ENCODE data around the gene ZC3HAV1L. TPM values are rescaled to one million over a fixed set of nuclear protein-coding genes. Genes with fewer than 3 reads are reported as not detected.
"Not testable (repeated sequence)": the region's sequence is repeated elsewhere in the genome, so short reads cannot be mapped to it uniquely, and the experiment has no call there.

The ZC3HAV1L gene
- total and polyA plus RNA-seq, 7 experiments from 2014 or later, result 0.13 to 26.7 (median 0.59) TPM; not detected in 1

DNA sequence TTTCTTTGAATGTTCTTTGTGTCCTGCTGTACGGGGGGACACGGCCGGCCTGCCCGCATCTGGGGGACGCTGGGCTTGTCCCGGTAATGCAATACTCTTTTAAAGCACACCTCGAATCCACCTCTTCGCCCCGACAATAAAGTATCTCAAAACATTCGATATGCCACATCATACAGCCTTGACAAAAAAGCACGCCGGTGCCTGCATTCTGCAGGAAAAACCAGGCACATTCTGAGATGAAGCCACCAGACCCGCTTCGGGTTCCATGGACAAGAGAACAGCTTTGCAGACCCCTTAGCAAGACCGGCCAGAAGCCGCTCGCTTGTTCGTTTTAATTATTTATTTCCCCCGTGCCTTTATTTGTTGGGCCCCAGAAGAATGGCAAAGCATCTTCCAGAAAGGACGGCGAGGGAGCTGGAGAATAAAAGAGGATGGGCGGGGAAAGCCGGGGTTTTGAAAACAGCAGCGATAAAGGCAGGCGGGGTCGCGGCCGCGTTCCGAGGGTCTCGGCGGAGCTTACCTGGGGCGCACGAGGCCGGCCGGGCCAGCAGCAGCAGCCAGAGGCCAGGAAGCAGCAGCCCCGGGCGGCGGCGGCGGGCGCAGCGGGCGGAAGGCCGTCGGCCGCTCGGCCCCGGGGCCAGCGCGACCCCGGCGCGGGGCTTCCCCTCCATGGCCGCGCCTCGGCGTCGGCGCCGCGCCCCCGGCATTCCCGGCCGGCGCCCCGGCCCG is 55.1 kb downstream of the ZC3HAV1L start:
- Histone ChIP-seq H3K4me1 (ENCODE audit: control insufficient read depth in 2 of 2, insufficient read depth in 2 of 2, low read length in 2 of 2) (peaks cover 5 to 6% of the 10 kb centered on the region in 2 donors), H3K27ac (ENCODE audit: low read depth, low read length) (no peak overlapping the region), H3K36me3 (ENCODE audit: control insufficient read depth in 2 of 3, insufficient read depth in 3 of 3, low read length in 3 of 3) (no peaks in the 10 kb centered on the region), H3K9me3 (ENCODE audit: control insufficient read depth in 2 of 3, low read length in 3 of 3) (no peaks in the 10 kb centered on the region), H3K27me3 (ENCODE audit: control insufficient read depth in 2 of 2, insufficient read depth in 2 of 2, low read length in 2 of 2) (peaks cover 10 to 13% of the 10 kb centered on the region in 2 donors), H3K4me3 (ENCODE audit: low read length) (peak overlapping the region; percentile 37)
- peak overlapping the region; percentile 83 to 98 (median 90) for H3K4me3 Mint-ChIP-seq
- peaks cover 25 to 46% (median 35%) of the 10 kb centered on the region in 5 donors for H3K27me3 Mint-ChIP-seq
- no peak for ATAC-seq
- POLR2A ChIA-PET, result interaction anchor here (1.1 kb wide), 1 partner anchor 94 kb away, joined by 6 read pairs; no protein-coding TSS in a partner anchor
- H3K36me3 Mint-ChIP-seq, result no peaks in the 10 kb centered on the region
- no peaks in the 10 kb centered on the region for H3K9me3 Mint-ChIP-seq
- DNase-seq, result peak in 4 of 9 donors; percentile 7 to 21 (median 16)
- peak overlapping the region in 7 of 9 donors; percentile 12 to 82 (median 63) for H3K27ac Mint-ChIP-seq
- CTCF ChIA-PET, result interaction anchor here (1.1 to 3.4 kb wide), 2 partner anchors 13 to 95 kb away, joined by 3 to 29 read pairs; no protein-coding TSS in a partner anchor
- intact Hi-C loops (cut with micrococcal nuclease), result loop anchor here (1.0 to 5.0 kb wide), 5 partner anchors 77 to 520 kb away; partner anchors contain the start of gene TRIM24 (in 1 of the 2)
- peaks cover 10 to 18% (median 13%) of the 10 kb centered on the region in 7 donors for H3K4me1 Mint-ChIP-seq

DNA sequence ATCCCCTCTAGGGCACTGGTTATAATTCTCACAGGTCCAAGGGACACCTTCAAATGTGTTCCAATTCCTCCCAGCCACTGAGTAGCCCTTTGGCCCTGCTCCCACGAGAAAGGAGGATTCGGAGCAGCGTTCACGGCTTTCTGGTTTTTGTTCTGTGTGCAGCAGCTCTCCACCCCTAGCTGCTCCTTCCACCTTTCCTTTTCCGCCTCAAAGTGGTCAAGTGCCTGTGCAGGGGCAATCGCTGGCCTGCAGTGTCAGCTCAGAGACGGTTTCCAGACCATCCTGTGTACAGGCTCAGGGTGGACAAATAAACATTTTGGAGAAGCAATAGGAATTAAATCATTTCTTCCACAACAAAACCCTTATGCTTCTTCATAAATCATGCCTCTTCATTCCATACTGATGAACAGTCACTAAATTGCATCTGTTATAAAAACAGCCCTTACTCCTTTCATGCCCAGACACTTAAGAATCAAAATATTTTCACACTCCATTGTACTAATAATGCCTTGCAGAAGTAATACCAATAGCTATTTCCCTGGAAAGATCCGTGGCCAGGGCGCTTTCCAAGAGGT is 55.8 kb downstream of the ZC3HAV1L start:
- Histone ChIP-seq H3K36me3 (ENCODE audit: control insufficient read depth in 2 of 3, insufficient read depth in 3 of 3, low read length in 3 of 3) (no peaks in the 10 kb centered on the region), H3K27me3 (ENCODE audit: control insufficient read depth in 2 of 2, insufficient read depth in 2 of 2, low read length in 2 of 2) (peaks cover 10 to 13% of the 10 kb centered on the region in 2 donors), H3K27ac (ENCODE audit: low read depth, low read length) (no peak overlapping the region), H3K4me1 (ENCODE audit: control insufficient read depth in 2 of 2, insufficient read depth in 2 of 2, low read length in 2 of 2) (peaks cover 5 to 6% of the 10 kb centered on the region in 2 donors), H3K9me3 (ENCODE audit: control insufficient read depth in 2 of 3, low read length in 3 of 3) (no peaks in the 10 kb centered on the region), H3K4me3 (ENCODE audit: low read length) (no peak overlapping the region)
- Mint-ChIP-seq H3K27ac (peak overlapping the region in 5 of 9 donors; percentile 12 to 82 (median 63)), H3K4me1 (peaks cover 10 to 18% (median 13%) of the 10 kb centered on the region in 7 donors), H3K4me3 (peak overlapping the region; percentile 83 to 98 (median 90)), H3K9me3 (no peaks in the 10 kb centered on the region), H3K36me3 (no peaks in the 10 kb centered on the region), H3K27me3 (peaks cover 25 to 47% (median 35%) of the 10 kb centered on the region in 5 donors)
- intact Hi-C loops (cut with micrococcal nuclease), result loop anchor here in 1 of 2 donors (2.0 to 5.0 kb wide), 3 partner anchors 78 to 519 kb away; partner anchors contain the start of gene TRIM24
- ChIA-PET CTCF (interaction anchor here (1.1 to 3.4 kb wide), 2 partner anchors 12 to 94 kb away, joined by 3 to 29 read pairs; no protein-coding TSS in a partner anchor), POLR2A (interaction anchor here (1.1 kb wide), 1 partner anchor 93 kb away, joined by 6 read pairs; no protein-coding TSS in a partner anchor)
- no peak for ATAC-seq
- no peak for DNase-seq

DNA sequence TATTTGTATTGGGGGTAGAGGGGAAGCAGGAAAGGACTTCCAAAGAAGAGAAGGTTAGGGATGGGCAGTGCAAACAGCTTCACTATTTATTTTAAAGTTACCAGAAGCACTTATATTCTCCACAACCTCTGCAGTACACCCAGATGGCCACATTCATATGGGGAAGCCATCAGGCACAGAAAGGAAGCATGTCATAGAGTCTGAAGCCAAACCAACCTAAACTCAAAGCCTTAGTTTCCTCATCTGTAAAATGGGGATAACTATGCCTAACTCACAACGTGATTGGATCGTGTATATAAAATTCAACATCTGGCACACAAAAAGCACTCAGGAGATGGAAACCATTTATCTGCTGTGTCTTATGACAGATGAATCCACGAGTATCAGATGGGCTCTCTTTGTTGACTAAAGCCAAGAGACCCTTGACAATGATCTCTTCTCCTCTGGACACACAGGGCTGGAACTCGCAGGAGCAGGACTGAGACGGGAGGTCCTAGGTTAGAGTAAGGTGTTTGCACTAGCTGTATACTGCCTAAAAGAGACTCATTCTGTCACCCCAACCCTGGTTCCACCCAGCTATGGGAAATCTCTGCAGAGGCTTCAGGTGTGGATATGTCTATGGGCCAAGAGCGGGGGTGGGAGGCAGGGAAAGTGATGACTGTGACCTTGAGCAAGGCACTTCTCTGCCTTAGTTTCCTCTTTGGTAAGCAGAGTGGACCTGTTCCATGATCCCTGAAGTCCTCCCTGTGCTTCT is 56.4 kb downstream of the ZC3HAV1L start:
- Mint-ChIP-seq H3K27me3 (peaks cover 25 to 48% (median 35%) of the 10 kb centered on the region in 5 donors), H3K27ac (no peak overlapping the region)

DNA sequence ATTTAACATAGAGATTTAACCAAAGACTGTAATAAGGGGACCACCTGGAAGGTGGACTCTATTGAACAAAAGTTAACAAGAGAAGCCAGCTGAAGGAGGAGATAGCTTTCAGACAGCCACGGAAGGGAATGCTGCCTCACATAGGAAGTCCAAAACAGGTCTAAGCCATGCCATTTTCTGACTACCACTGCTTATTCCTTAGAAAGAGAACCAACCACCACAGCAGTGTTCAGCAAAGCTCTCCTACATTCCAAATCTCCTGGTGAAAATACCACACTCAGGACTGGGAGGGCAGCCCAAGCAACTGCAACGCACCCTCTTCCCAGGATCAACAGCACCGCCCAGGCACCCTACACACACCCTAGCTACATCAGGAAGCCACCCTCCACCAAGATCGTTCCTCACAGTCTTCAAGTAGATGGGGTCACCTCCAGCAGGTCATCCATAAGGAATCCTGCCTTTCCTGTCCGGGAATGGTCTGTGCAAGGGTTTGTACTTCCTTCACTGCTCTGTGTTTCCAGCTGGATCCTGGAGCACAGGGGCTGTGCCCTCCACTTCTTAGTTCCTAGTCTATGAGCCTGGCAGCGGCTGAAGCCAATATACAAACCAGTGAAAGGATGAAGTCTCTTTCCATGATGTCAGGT is 57.2 kb downstream of the ZC3HAV1L start:
- Mint-ChIP-seq H3K27me3 (peaks cover 25 to 48% (median 35%) of the 10 kb centered on the region in 5 donors), H3K9me3 (no peaks in the 10 kb centered on the region), H3K36me3 (no peaks in the 10 kb centered on the region), H3K4me3 (no peak overlapping the region), H3K27ac (no peak overlapping the region), H3K4me1 (peaks cover 10 to 18% (median 13%) of the 10 kb centered on the region in 7 donors)
- ChIA-PET CTCF (no interaction called here), POLR2A (interaction anchor here (0.8 kb wide), 1 partner anchor 92 kb away, joined by 3 read pairs; no protein-coding TSS in a partner anchor)
- Histone ChIP-seq H3K27me3 (ENCODE audit: control insufficient read depth in 2 of 2, insufficient read depth in 2 of 2, low read length in 2 of 2) (peaks cover 10 to 13% of the 10 kb centered on the region in 2 donors), H3K9me3 (ENCODE audit: control insufficient read depth in 2 of 3, low read length in 3 of 3) (no peaks in the 10 kb centered on the region), H3K4me3 (ENCODE audit: low read length) (no peak overlapping the region), H3K36me3 (ENCODE audit: control insufficient read depth in 2 of 3, insufficient read depth in 3 of 3, low read length in 3 of 3) (no peaks in the 10 kb centered on the region), H3K4me1 (ENCODE audit: control insufficient read depth in 2 of 2, insufficient read depth in 2 of 2, low read length in 2 of 2) (peaks cover 5 to 6% of the 10 kb centered on the region in 2 donors), H3K27ac (ENCODE audit: low read depth, low read length) (no peak overlapping the region)
- ATAC-seq (no peak), DNase-seq (no peak)
- intact Hi-C loops (cut with micrococcal nuclease), result no loop called here

More for the DNA sequence above, 56.4 kb downstream of the ZC3HAV1L start:
- POLR2A ChIA-PET, result interaction anchor here (0.8 to 1.1 kb wide), 2 partner anchors 93 kb away, joined by 3 to 6 read pairs; no protein-coding TSS in a partner anchor
- intact Hi-C loops (cut with micrococcal nuclease), result no loop called here
- Mint-ChIP-seq H3K9me3 (no peaks in the 10 kb centered on the region), H3K4me1 (peaks cover 10 to 18% (median 13%) of the 10 kb centered on the region in 7 donors), H3K36me3 (no peaks in the 10 kb centered on the region), H3K4me3 (peak overlapping the region in 8 of 10 donors; percentile 12 to 98 (median 44))
- CTCF ChIA-PET, result no interaction called here
- Histone ChIP-seq H3K9me3 (ENCODE audit: control insufficient read depth in 2 of 3, low read length in 3 of 3) (no peaks in the 10 kb centered on the region), H3K4me3 (ENCODE audit: low read length) (no peak overlapping the region), H3K4me1 (ENCODE audit: control insufficient read depth in 2 of 2, insufficient read depth in 2 of 2, low read length in 2 of 2) (peaks cover 5 to 6% of the 10 kb centered on the region in 2 donors), H3K27ac (ENCODE audit: low read depth, low read length) (no peak overlapping the region), H3K27me3 (ENCODE audit: control insufficient read depth in 2 of 2, insufficient read depth in 2 of 2, low read length in 2 of 2) (peaks cover 10 to 13% of the 10 kb centered on the region in 2 donors), H3K36me3 (ENCODE audit: control insufficient read depth in 2 of 3, insufficient read depth in 3 of 3, low read length in 3 of 3) (no peaks in the 10 kb centered on the region)
- peak in 4 of 9 donors; percentile 9 to 17 (median 12) for DNase-seq
- ATAC-seq, result peak; percentile 30

DNA sequence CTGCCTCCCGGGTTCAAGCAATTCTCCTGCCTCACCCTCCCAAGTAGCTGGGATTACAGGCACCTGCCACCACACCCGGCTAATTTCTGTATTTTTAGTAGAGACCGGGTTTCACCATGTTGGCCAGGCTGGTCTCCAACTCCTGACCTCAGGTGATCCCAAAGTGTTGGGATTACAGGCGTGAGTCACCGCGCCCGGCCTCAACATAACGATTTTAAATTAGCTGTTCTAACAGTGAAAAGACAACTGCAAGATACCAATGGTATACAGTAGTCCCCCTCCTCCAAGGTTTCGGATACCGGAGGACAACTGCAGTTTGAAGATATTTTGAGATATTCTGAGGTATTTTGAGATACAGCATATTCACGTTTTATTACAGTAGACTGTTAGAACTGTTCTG is 59.7 kb downstream of the ZC3HAV1L start:
- DNase-seq; H3K36me3 Mint-ChIP-seq; H3K4me3 Mint-ChIP-seq; ATAC-seq; H3K27ac ChIP-seq (ENCODE audit: low read depth, low read length); H3K9me3 Mint-ChIP-seq; H3K4me1 ChIP-seq (ENCODE audit: control insufficient read depth in 2 of 2, insufficient read depth in 2 of 2, low read length in 2 of 2); H3K9me3 ChIP-seq (ENCODE audit: control insufficient read depth in 2 of 3, low read length in 3 of 3); intact Hi-C loops (cut with micrococcal nuclease); H3K27ac Mint-ChIP-seq; H3K4me3 ChIP-seq (ENCODE audit: low read length); H3K36me3 ChIP-seq (ENCODE audit: control insufficient read depth in 2 of 3, insufficient read depth in 3 of 3, low read length in 3 of 3): not testable (repeated sequence)
- H3K27me3 ChIP-seq (ENCODE audit: control insufficient read depth in 2 of 2, insufficient read depth in 2 of 2, low read length in 2 of 2), result peaks cover 10 to 13% of the 10 kb centered on the region in 2 donors
- Mint-ChIP-seq H3K27me3 (peaks cover 25 to 58% (median 32%) of the 10 kb centered on the region in 5 donors), H3K4me1 (peaks cover 9 to 12% (median 10%) of the 10 kb centered on the region in 7 donors)
- CTCF ChIA-PET, result interaction anchor here (0.9 kb wide), 1 partner anchor 89 kb away, joined by 3 read pairs; no protein-coding TSS in a partner anchor
- POLR2A ChIA-PET, result interaction anchor here (0.6 to 1.1 kb wide), 2 partner anchors 8 to 10 kb away, joined by 3 read pairs; no protein-coding TSS in a partner anchor

All from naive thymus-derived CD4-positive, alpha-beta T cell (primary cell).